ENCODE measurements around the gene BTBD18. TPM values are rescaled to one million over a fixed set of nuclear protein-coding genes. Genes with fewer than 3 reads are reported as not detected.

Gene BTBD18
- total and polyA plus RNA-seq, 10 of the 15 experiments (the other 5 are each of a cell fraction or from before 2014, with no cell fraction given), result 0.05 to 0.58 (median 0.19) TPM; not detected in 6

- 64% methylated on average over 5 of the region's 5 CpGs for WGBS (ENCODE audit: insufficient coverage, insufficient replicate concordance, low lambda C conversion rate, missing lambda C conversion rate)
- Histone ChIP-seq H3K4me1 (ENCODE audit: control insufficient read depth, insufficient read depth, low read length) (peaks cover 11% of the 10 kb centered on the region), H3K79me2 (ENCODE audit: control insufficient read depth, insufficient read depth, low read length) (peaks cover 84% of the 10 kb centered on the region), H3K36me3 (ENCODE audit: control insufficient read depth in 2 of 2, insufficient read depth in 2 of 2, low read length in 1 of 2) (peaks cover 0 to 6% of the 10 kb centered on the region in 2 experiments; a peak in 1 of 4 replicates), H3K4me3 (no peak overlapping the region), H3K9ac (ENCODE audit: control insufficient read depth, insufficient read depth, low read length) (no peak overlapping the region), H3K27ac (ENCODE audit: control insufficient read depth, insufficient read depth) (no peak overlapping the region), H3K4me2 (ENCODE audit: control insufficient read depth, insufficient read depth) (no peak overlapping the region), H3K27me3 (replicated peaks in 1 of 2; ENCODE audit: control insufficient read depth in 2 of 2, insufficient read depth in 2 of 2, low read length in 1 of 2) (no peaks in the 10 kb centered on the region), H2AFZ (ENCODE audit: control insufficient read depth, low read depth, low read length) (no peak overlapping the region), H4K20me1 (ENCODE audit: control insufficient read depth, insufficient read depth) (no peaks in the 10 kb centered on the region), H3K9me3 (replicated peaks; ENCODE audit: control insufficient read depth, insufficient read depth, low read length) (no peaks in the 10 kb centered on the region)
- ChIA-PET CTCF (interaction anchor here (0.8 to 10.8 kb wide), 4 partner anchors 10 to 129 kb away, joined by 3 to 69 read pairs (median 12); partner anchors contain the start of genes CTNND1 and MED19), SMC1A (ENCODE audit: uncharacterized antibody, unreplicated experiment) (interaction anchor here (0.7 to 11.7 kb wide), 4 partner anchors 10 to 28 kb away, joined by 4 to 117 read pairs (median 7); partner anchors contain the start of gene CTNND1), RAD21 (ENCODE audit: unreplicated experiment) (interaction anchor here (1.0 to 3.2 kb wide), 2 partner anchors 9 to 12 kb away, joined by 3 to 13 read pairs; no protein-coding TSS in a partner anchor), POLR2A (interaction anchor here (10.7 kb wide), 1 partner anchor 8 kb away, joined by 110 read pairs; the partner anchor contains the start of gene CTNND1)
- intact Hi-C loops (cut with micrococcal nuclease; ENCODE audit: unreplicated experiment) (no loop called here), in situ Hi-C loops (cut with MboI) (no loop called here)
- TF ChIP-seq FOXK2 (IDR thresholded peaks at IDR 0.05) (no peak), ZBTB33 (IDR thresholded peaks at IDR 0.05) (no peak), KDM1A (IDR thresholded peaks at IDR 0.05; ENCODE audit: borderline replicate concordance) (no peak), TCF7 (IDR thresholded peaks at IDR 0.05; ENCODE audit: borderline replicate concordance) (no peak), EED (IDR thresholded peaks at IDR 0.05; ENCODE audit: low read depth) (no peak), NR2C1 (IDR thresholded peaks at IDR 0.05) (no peak), PKNOX1 (IDR thresholded peaks at IDR 0.05) (no peak), SKIL (IDR thresholded peaks at IDR 0.05; ENCODE audit: low read depth, poor library complexity, severe bottlenecking) (no peak), E2F8 (IDR thresholded peaks at IDR 0.05; ENCODE audit: low read depth, partially characterized antibody) (no peak), NR2C2 (IDR thresholded peaks at IDR 0.05; ENCODE audit: borderline replicate concordance, control insufficient read depth, insufficient read length, low read depth) (no peak), IKZF2 (IDR thresholded peaks at IDR 0.05) (no peak), DPF2 (IDR thresholded peaks at IDR 0.05) (no peak), ZSCAN29 (IDR thresholded peaks at IDR 0.05) (no peak), SUZ12 (IDR thresholded peaks at IDR 0.05; ENCODE audit: unreplicated experiment) (no peak)
- no peak for FAIRE-seq
- no peak for DNase-seq (ENCODE audit: low read depth, low spot score)
- peak; percentile 7; the same call in 1 of the 3 replicates for ATAC-seq
- BruUV-seq (replicated peaks), result TSS peak; percentile 46
Observed at GRCh38 chr11:57773026-57773598, 21.5 kb upstream of the BTBD18 start.
